Fibroblast of upper back skin (primary cell): ENCODE measurements around the gene CHD9.
"Not testable (repeated sequence)": the region's sequence is repeated elsewhere in the genome, so short reads cannot be mapped to it uniquely, and the experiment has no call there.

Experiments used
- DNase-seq: peaks from one replicate; pipeline ENCODE4 v3.0.0-alpha.2; 2013

The CHD9 gene

DNA sequence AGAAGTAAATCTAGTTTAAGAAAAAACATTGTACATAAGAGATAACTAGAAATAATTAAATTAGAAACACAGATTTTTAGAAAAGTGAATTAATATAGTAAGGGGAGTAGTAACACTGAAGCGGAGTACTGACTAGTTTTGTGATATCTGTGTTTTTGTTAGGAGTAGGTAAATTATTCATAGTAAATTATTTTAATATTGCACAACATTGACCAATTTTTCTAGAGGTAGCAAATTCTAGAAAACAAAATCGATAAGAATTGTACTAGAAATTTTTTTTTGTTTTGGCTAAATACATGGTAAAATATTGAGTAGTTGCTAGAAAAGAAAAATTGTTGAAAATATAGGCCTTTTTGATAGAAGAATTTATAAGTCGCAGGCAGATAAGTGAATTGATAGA, 156.5 kb downstream of the CHD9 start:
- DNase-seq: no peak

GRCh38 chr16:53212893-53213223, 158.1 kb downstream of the CHD9 start:
- no peak for DNase-seq

GRCh38 chr16:53213542-53213941, 158.8 kb downstream of the CHD9 start:
- DNase-seq: no peak

DNA sequence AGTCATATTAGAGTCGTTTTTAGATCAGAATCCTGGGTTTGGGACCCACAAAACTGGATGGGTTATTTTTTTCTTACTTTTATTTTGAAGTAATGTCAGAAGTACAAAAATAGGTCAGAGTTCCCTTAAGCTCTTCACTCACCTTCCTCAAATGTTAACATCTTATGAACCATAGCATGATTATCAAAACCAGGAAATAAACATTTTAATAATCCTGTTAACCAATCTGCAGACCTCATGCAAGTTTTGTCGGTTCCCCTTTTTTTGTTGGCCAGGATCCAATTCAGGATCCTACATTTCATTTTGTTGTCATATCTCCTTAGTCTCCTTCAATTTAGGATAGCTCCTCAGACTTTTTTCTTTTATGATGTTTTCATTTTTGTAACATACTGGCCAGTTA, 162.0 kb downstream of the CHD9 start:
- no peak for DNase-seq

GRCh38 chr16:53219371-53219770, 164.6 kb downstream of the CHD9 start:
- DNase-seq: no peak

- peak; percentile 15 for DNase-seq
Measured at GRCh38 chr16:53219795-53220454, 165.1 kb downstream of the CHD9 start.

DNA sequence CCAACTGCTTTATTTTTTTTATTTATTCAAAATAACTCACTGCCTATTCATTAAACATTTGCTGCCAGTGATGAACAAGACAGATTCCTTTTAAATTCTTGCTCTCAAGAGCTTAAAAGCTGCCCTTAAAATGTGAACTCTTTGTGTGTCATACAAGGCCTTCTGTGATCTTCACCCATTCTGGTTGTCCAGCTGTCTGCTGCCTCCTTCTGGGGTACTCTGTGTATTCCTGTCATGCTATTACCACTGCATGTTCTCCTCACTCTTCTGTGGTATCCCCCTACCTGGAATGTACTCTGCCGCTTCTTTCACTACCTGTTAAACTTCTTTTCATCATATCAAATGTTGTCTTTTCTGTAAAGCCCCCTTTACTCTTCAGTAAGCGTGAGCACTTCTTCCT, 165.8 kb downstream of the CHD9 start:
- DNase-seq: peak; percentile 39

DNA sequence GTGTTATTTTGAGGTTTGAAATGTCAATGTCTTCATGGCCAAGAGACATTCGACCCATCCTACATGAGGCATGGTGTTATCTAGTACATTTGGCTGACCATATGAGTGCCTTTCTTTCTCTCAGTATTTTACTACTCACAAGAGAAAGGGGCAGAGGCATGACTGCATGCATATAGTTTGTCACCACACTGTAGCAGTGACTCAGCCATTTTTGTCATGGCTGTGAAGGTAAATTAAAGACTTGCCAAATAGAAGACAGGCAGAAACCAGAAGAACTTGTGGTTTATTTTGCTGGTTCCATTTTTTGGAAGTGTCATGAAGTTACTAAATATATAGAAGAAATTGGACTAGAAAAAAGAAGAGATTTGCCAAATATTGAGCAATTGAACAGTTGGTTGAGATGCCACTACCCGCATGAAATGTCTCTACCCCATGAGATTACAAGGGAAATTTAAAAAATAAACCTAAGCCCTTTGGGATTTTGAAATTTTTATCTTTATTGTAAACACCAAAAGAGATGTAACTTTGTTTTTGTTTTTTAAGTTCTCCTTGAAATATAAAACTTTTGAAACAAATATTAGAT, 170.3 kb downstream of the CHD9 start:
- DNase-seq: no peak

DNA sequence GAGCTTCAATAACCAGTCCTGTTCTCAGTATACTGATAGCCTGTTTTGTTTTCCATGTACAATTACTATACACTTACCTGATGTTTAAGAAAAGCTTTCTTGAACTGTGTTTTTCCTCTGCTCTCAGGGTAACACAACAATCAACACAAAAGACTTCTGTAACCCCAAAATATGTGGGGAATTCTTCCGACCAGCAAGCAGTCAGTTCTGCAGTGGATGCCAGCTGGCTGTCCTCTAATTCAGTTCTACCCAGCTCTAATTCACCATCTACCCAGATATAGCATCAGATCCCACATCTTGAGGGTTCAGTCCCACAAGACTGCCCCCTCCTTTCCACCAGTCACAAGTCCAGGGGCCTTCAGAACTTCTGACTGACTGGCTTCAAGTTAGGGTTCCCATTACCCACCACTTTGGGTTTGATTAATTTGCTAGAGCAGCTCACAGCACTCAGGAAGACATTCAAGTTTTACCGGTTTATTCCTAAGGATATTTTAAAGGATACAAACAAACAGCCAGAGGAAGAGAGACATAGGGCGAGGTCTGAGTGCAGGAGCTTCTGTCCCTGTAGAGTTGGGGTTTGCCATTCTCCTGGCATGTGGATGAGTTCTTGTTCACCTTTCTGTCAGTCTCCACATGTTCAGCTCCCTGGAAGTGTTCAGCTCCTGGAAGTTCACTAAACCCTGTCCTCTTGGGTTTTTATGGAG, 178.2 kb downstream of the CHD9 start:
- DNase-seq: no peak

GRCh38 chr16:53234836-53235235, 180.0 kb downstream of the CHD9 start:
- no peak for DNase-seq

DNA sequence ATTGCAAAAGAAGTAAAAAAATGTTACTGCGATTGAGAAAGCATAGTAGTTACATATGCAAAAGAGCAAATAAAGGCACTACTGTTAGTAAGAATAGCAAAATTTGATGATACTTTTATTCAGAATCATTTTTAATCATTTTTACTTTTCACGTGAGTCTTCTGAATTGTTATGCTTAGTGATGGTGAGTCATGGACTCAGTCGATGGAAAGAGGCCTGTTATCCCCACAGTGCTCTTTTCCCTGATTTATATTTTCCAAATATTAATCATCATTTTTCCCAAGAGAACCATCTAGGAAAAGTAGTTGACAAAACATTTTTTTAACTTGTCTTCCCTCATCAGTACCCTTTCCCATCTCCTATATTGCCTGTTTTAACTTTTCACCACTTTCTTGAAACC, 181.1 kb downstream of the CHD9 start:
- no peak for DNase-seq

GRCh38 chr16:53249331-53249730, 194.5 kb downstream of the CHD9 start:
- no peak for DNase-seq

GRCh38 chr16:53257001-53257400, 202.2 kb downstream of the CHD9 start:
- peak; percentile 78 for DNase-seq

- no peak for DNase-seq
Measured at GRCh38 chr16:53258809-53259208, 204.0 kb downstream of the CHD9 start.

- DNase-seq: no peak
Measured at GRCh38 chr16:53261276-53261675, 206.5 kb downstream of the CHD9 start.

DNA sequence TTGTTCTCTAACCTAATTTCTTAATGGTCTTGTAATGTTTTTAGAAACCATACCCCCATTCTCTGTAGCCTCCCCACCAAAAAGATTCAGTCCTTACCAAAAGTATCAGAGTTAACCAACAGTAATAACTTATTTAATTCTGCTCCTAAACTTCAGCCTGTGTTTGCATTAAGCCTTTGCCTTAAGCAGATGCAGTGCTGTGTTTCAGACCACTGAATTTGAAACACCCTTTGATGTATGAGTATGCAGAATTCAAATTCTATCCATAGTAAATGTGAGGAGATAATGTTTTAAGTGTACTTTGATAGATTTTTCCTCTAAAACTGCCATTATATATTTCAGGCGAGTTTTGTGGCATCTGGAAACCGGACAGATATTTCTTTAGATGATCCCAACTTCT, 207.9 kb downstream of the CHD9 start:
- no peak for DNase-seq

- no peak for DNase-seq
Measured at GRCh38 chr16:53266156-53266555, 211.4 kb downstream of the CHD9 start.

DNA sequence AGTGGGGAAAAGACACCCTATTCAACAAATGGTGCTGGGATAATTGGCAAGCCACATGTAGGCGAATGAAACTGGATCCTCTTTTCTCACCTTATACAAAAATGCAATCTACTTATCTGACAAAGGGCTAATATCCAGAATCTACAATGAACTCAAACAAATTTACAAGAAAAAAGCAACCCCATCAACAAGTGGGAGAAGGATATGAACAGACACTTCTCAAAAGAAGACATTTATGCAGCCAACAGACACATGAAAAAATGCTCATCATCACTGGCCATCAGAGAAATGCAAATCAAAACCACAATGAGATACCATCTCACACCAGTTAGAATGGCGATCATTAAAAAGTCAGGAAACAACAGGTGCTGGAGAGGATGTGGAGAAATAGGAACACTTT, 223.7 kb downstream of the CHD9 start:
- not testable (repeated sequence) for DNase-seq

DNA sequence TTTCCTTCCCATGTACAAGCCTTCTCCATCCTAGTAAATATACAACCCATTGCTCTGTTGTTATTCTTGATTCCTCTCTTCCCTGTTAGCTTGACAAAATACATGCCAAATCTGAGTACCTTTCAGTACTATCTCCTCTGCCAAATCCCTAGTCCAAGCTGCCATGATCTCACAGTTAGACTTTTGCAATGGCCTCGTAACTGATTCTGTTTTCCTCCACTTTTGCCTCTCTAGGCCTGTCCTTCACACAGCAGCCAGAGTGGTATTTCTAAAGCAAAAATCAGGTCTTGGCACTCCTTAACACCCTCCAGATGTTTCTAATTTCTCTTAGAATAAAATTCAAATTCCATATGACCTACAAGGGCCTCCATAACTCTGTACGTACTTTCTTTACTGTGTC, 226.5 kb downstream of the CHD9 start:
- DNase-seq: peak; percentile 14

DNA sequence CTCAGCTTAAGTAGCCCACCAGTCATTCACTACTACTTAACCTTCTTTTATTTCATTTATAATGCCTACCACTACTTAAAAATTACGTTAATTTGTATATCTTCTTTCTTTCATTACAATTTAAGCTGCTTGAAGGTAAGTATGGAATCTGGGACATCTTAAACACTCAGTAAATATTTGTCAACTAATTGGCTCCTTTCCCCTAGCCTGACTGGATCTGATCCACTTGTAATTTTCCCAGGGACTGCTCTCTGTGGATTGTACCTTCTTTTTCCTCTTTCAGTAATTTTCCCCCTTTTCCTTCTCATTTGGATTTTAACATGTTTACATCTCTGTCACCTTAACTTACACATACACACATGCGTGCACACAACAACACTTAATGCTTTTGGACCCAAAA, 227.1 kb downstream of the CHD9 start:
- DNase-seq: no peak

DNA sequence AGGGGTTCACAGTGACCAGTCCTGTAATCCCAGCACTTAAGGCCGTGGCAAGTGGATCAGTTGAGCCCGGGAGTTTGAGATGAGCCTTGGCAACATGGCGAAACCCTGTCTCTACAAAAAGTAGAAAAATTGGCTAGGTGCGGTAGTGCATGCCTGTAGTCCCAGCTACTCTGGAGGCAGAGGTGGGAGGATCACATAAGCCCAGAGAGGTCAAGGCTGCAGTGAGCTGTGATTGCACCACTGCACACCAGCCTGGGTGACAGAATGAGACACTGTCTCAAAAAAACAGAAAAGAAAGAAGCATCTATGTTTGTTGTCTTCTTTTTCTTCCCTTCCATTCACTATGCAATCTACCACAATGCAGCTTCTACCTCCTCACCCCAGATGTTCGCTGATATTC, 227.5 kb downstream of the CHD9 start:
- no peak for DNase-seq

DNA sequence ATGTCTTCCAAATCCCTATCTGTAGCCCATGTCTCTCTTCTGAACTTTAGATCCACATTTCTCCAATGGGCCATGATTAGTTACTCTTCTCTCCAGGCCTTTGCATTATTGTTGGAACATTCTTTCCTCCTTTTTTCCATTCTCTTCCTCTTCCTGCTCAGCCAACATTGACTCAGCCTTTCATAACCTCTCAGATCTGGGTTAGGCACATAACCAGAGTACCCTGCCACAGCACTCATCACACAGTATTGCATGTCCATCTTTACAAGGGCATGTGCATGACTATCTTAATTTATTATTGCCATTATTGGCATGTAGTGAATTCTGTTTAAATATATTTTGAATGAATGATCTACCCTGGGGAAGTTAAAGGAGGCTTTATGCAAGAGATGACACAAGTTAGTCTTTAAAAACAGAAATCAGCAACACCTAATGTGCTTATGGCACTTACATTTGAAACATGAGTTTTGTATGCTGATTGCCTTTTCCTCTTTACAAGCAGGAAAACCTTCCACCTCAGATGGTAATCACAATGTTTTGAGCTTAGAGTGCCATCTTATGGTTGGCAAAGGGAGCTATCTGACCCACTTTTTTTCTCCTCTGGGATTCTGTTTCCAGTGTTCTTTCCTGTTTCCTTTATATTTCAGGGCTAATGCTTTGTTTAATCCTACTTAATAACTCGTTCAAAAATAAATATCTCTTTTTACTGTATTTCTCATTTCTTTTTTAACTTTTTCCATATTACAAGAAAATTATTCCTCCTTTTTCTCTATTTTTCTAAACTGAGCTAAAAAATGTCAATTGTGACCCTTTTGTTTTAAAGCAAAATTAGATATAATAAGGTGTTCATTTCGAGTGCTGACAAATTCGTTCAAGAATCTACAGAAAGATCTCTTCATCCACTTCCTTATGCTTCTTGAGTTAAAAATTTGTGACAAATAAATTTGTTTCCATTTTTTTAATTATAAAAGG, 228.5 kb downstream of the CHD9 start:
- DNase-seq: peak; percentile 38

DNA sequence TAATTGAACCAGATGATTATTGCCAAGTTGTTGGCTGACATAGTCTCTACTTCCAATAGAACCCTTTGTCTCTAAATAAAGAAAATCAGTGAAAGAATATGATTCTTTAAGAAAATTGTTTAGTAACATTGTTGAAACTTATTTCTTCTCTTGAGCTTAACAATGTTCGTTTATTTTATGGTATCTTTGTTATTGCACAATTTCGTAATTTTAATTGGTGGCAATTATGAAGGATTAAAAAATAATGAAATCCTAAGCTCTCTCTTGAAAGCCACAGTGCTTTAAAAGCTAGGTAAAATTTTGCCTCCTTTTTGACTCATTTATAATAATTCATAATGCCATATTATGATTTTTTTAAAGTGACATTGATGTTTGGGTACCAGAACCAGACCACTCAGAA, 230.4 kb downstream of the CHD9 start:
- no peak for DNase-seq
